HepG2 (cell line): ENCODE measurements around the gene CSNK1A1. TPM values are rescaled to one million over a fixed set of nuclear protein-coding genes. Genes with fewer than 3 reads are reported as not detected.
A peak's percentile ranks its signal among the peaks of the same experiment; 100 is the strongest.

Source experiments
- ATAC-seq: fragments of 200-7000 bp; cut with Tn5 transposase; 3 replicates; pipeline ENCODE4 v1.9.1; 2020; ENCODE audit warnings: mild to moderate bottlenecking, moderate library complexity
- BruUV-seq: library from RNA; stranded (reverse); fragments of 400-500 nt; replicated peaks from 2 replicates; lab custom pipeline; 2021; lab: Mats Ljungman, UMichigan
- CTCF ChIA-PET: fragments of 300-600 bp; formaldehyde crosslinking; extraction: SDS; loops from one replicate; lab custom pipeline; 2021; ENCODE audit warnings: low total read pairs, inconsistent platforms, low intra/inter-chr PET ratio; lab: Yijun Ruan, JAX
- POLR2A ChIA-PET: fragments of 350-600 bp; sonication (Branson Sonifier 250); formaldehyde crosslinking; loops from one replicate; lab custom pipeline; 2020; ENCODE audit warnings: antibody characterized with exemption, inconsistent platforms; lab: Yijun Ruan, JAX
- DNase-seq: peaks from one replicate; pipeline ENCODE4 v3.0.0-alpha.2; 2015; ENCODE audit warnings: low spot score
- FAIRE-seq: peaks from 3 replicates; lab custom pipeline; 2011; peaks lifted over from hg19 to GRCh38; lab: Jason Lieb, UNC
- H2AFZ ChIP-seq: one replicate; pipeline ENCODE4 v1.6.1; 2011; ENCODE audit warnings: low read length, inconsistent platforms
- H3K27ac ChIP-seq: fragments of 300-600 bp; 3 replicates; pipeline ENCODE4 v1.8.0; 2011; ENCODE audit warnings: mixed run types, mild to moderate bottlenecking, mixed read lengths, low read length, inconsistent platforms; ENCODE audit not compliant: insufficient read depth; ENCODE audit errors: extremely low read length
- H3K27me3 ChIP-seq, 2 experiments: fragments of 200-600 bp in 1 of 2; 2 replicates in 1 of 2; 3 replicates in 1 of 2; pipeline versions ENCODE4 v1.6.0 to v1.8.0; 2011; ENCODE audit warnings: low read length in 2 of 2, mild to moderate bottlenecking in 2 of 2, moderate library complexity in 2 of 2, inconsistent platforms in 1 of 2; ENCODE audit not compliant: insufficient read depth in 2 of 2, control insufficient read depth in 1 of 2
- H3K36me3 ChIP-seq, 2 experiments: fragments of 200-600 bp in 1 of 2; replicated peaks in 1 of 2; 2 replicates in 1 of 2; 3 replicates in 1 of 2; pipeline versions ENCODE4 v1.5.1 to v1.8.0; 2011; ENCODE audit warnings: low read length in 2 of 2, inconsistent platforms in 1 of 2; ENCODE audit not compliant: insufficient read depth in 2 of 2, control insufficient read depth in 1 of 2
- H3K4me1 ChIP-seq: 2 replicates; pipeline ENCODE4 v1.5.1; 2012; ENCODE audit warnings: low read length, inconsistent platforms; ENCODE audit not compliant: insufficient read depth
- H3K4me2 ChIP-seq: 2 replicates; pipeline ENCODE4 v1.6.0; 2011; ENCODE audit warnings: low read depth, low read length, inconsistent platforms
- H3K4me3 ChIP-seq, 3 experiments: fragments of 200-600 bp in 1 of 3; sonication (generic), shearing (Covaris generic) in 1 of 3; replicated peaks in 1 of 3; 2 replicates each; pipeline ENCODE4 v1.5.1; 2011 to 2016; ENCODE audit warnings: low read length in 3 of 3, inconsistent platforms in 2 of 3, low read depth in 2 of 3, mild to moderate bottlenecking in 2 of 3, control low read depth in 1 of 3, mixed read lengths in 1 of 3; ENCODE audit not compliant: insufficient read depth in 1 of 3
- H3K79me2 ChIP-seq: one replicate; pipeline ENCODE4 v1.6.1; 2011; ENCODE audit warnings: low read length, inconsistent platforms; ENCODE audit not compliant: insufficient read depth
- H3K9ac ChIP-seq: 2 replicates; pipeline ENCODE4 v1.6.0; 2011; ENCODE audit warnings: mild to moderate bottlenecking, low read depth, low read length, inconsistent platforms; ENCODE audit not compliant: insufficient read depth
- H3K9me3 ChIP-seq: 2 replicates; pipeline ENCODE4 v1.5.1; 2012; ENCODE audit warnings: mild to moderate bottlenecking, low read length
- H4K20me1 ChIP-seq: 2 replicates; pipeline ENCODE4 v1.6.0; 2011; ENCODE audit warnings: inconsistent platforms, mild to moderate bottlenecking, low read length, moderate library complexity; ENCODE audit not compliant: insufficient read depth
- PRDM15 ChIP-seq: sonication (generic); formaldehyde crosslinking; IDR thresholded peaks from 2 replicates; pipeline ENCODE4 v1.4.0; 2020; ENCODE audit warnings: missing genetic modification reagents
- ZBTB14 ChIP-seq: sonication (generic); formaldehyde crosslinking; IDR thresholded peaks from 2 replicates; pipeline ENCODE4 v1.4.0; 2020; ENCODE audit warnings: missing genetic modification reagents
- WGBS: methylation state at CpG from one replicate; pipeline ENCODE4 v1.1.6; 2017; ENCODE audit warnings: low lambda C conversion rate; 5-methylcytosine and 5-hydroxymethylcytosine counted together
- in situ Hi-C: cut with HindIII; loops from 2 replicates; pipeline ENCODE4 v1.10.0; 2017; ENCODE audit warnings: low pct_unique_long_range_greater_than_20kb; ENCODE audit not compliant: extremely low pct_ligation_motif_present
- intact Hi-C: fragments of 100-400 bp; cut with micrococcal nuclease; formaldehyde crosslinking; loops from one replicate; pipeline ENCODE4 v1.10.0; 2022; ENCODE audit not compliant: unreplicated experiment
- polyA plus RNA-seq, 8 experiments: library from polyadenylated mRNA; depleted of rRNA in 3 of 8; stranded (reverse) in 7 of 8; unstranded in 1 of 8; fragments of >200 nt; fragmentation: Illumina TruSeq in 4 of 8; extraction: Trizol in 4 of 8; gene quantifications; 2 replicates each; pipeline versions ENCODE4 v1.2.1 to v1.2.3, GENCODE V29; 2011 to 2016; ENCODE audit warnings: low read depth in 4 of 8, missing spikeins in 1 of 8, mixed read lengths in 1 of 8; ENCODE audit not compliant: insufficient read depth in 1 of 8
- total RNA-seq, 5 experiments: library from RNA; depleted of rRNA; stranded (reverse); fragments of >200 nt; fragmentation: Illumina TruSeq; extraction: Trizol; gene quantifications; 2 replicates each; pipeline ENCODE4 v1.2.3, GENCODE V29; 2016; ENCODE audit warnings: low read depth in 1 of 5

The CSNK1A1 gene
- total and polyA plus RNA-seq, 2 of the 13 experiments (the other 11 are each of a cell fraction or from before 2014, with no cell fraction given) = 89.0 to 149 TPM

DNA sequence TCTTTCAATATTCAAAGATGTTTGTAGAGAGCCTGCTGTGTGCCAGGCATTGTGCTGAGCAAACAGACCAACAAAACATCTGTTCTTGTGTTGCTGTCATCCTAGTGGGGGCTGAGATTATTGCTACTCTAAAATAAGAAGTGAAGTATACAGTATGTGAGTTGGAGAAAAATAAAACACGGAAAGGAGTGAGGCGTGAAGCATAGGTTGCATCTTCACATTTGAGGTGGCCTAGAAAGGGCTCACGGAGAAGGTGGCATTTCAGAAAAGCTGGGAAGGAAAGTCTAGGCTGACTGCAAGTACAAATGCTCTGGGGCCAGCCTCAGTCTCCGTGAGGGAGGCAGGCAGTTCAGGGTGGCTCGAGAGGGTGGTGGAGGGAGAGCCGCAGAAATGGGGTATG is 80.3 kb downstream of the CSNK1A1 start:
- POLR2A ChIA-PET = no interaction called here
- Histone ChIP-seq H3K4me3 (no peak overlapping the region), H3K27me3 (no peaks in the 10 kb centered on the region), H2AFZ (no peak overlapping the region), H4K20me1 (no peaks in the 10 kb centered on the region), H3K4me1 (peaks cover 71% of the 10 kb centered on the region), H3K9me3 (no peaks in the 10 kb centered on the region), H3K27ac (no peak overlapping the region), H3K9ac (no peak overlapping the region), H3K36me3 (no peaks in the 10 kb centered on the region), H3K4me2 (no peak overlapping the region), H3K79me2 (no peaks in the 10 kb centered on the region)
- no TSS peak for BruUV-seq
- 80% methylated on average over 6 of the region's 6 CpGs for WGBS
- FAIRE-seq (no peak), ATAC-seq (no peak; the same call in 2 of the 3 replicates), DNase-seq (no peak)
- CTCF ChIA-PET = no interaction called here
- intact Hi-C loops = no loop called here
- in situ Hi-C loops = no loop called here
- TF ChIP-seq ZBTB14 (no peak), PRDM15 (CRISPR knock-in tag) (peak; percentile 77; the same call in 1 of the 2 replicates)
